ENCODE data around the gene ZBTB7C.

DNA sequence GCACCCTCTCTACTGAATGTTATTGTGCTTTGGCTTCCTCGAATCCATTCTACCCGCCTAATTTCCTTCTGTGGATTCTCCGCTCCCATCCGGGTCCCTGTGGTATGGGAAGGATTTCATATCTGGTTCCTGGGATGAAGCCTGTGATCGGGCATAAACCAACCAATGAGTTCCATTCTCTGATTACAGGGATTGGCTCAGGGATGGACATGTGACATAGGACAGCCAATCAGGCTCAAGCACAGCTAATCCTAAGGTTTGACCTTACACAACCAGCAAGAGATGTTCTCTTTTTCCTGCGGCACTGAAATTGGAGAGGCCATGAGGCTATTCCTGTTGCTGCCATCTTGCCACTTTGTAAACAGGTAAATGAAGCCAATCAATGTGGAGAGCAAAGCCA is 310.6 kb downstream of the ZBTB7C start:
- TF ChIP-seq, protein P1, sequence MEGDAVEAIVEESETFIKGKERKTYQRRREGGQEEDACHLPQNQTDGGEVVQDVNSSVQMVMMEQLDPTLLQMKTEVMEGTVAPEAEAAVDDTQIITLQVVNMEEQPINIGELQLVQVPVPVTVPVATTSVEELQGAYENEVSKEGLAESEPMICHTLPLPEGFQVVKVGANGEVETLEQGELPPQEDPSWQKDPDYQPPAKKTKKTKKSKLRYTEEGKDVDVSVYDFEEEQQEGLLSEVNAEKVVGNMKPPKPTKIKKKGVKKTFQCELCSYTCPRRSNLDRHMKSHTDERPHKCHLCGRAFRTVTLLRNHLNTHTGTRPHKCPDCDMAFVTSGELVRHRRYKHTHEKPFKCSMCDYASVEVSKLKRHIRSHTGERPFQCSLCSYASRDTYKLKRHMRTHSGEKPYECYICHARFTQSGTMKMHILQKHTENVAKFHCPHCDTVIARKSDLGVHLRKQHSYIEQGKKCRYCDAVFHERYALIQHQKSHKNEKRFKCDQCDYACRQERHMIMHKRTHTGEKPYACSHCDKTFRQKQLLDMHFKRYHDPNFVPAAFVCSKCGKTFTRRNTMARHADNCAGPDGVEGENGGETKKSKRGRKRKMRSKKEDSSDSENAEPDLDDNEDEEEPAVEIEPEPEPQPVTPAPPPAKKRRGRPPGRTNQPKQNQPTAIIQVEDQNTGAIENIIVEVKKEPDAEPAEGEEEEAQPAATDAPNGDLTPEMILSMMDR (conservative IDR thresholded peaks at IDR 0.05 in 1 of 2, IDR thresholded peaks at IDR 0.05 in 1 of 2; ENCODE audit: extremely low read depth in 1 of 2, insufficient read depth in 1 of 2, low read depth in 1 of 2, low read length in 2 of 2): no peak
- TF ChIP-seq EZH2 (IDR thresholded peaks at IDR 0.05; ENCODE audit: borderline replicate concordance, low read length): no peak

Measured in mammary epithelial cell (primary cell).